Measurements from ENCODE around the gene STAMBP.
"Not testable (repeated sequence)": the region's sequence is repeated elsewhere in the genome, so short reads cannot be mapped to it uniquely, and the experiment has no call there.

The STAMBP gene

GRCh38 chr2:73887596-73888353, 59.0 kb downstream of the STAMBP start:
- DNase-seq (ENCODE audit: low spot score) = not testable (repeated sequence)

- DNase-seq (ENCODE audit: low spot score) = no peak
These were observed 59.6 kb downstream of the STAMBP start for GRCh38 chr2:73888388-73888787.

- no peak for DNase-seq (ENCODE audit: low spot score)
These were observed 60.4 kb downstream of the STAMBP start for GRCh38 chr2:73889206-73889605.

GRCh38 chr2:73890301-73891092, 61.7 kb downstream of the STAMBP start:
- no peak for DNase-seq (ENCODE audit: low spot score)

- DNase-seq (ENCODE audit: low spot score) = no peak
These were observed 62.6 kb downstream of the STAMBP start for GRCh38 chr2:73891276-73891901.

GRCh38 chr2:73892631-73893329, 64.0 kb downstream of the STAMBP start, which contains the start of gene ACTG2:
TSS of gene ACTG2 (plus strand) at chr2:73893008. CDS start at chr2:73901312, 8,304 bp downstream.
- no peak for DNase-seq (ENCODE audit: low spot score)

GRCh38 chr2:73893764-73894474, 65.2 kb downstream of the STAMBP start:
- no peak for DNase-seq (ENCODE audit: low spot score)

GRCh38 chr2:73894475-73894850, 65.7 kb downstream of the STAMBP start:
- DNase-seq (ENCODE audit: low spot score) = no peak

- no peak for DNase-seq (ENCODE audit: low spot score)
These were observed 66.1 kb downstream of the STAMBP start for GRCh38 chr2:73894877-73895276.

- no peak for DNase-seq (ENCODE audit: low spot score)
These were observed 66.7 kb downstream of the STAMBP start for GRCh38 chr2:73895473-73895872.

GRCh38 chr2:73896362-73897239, 67.8 kb downstream of the STAMBP start:
- DNase-seq (ENCODE audit: low spot score) = no peak

- no peak for DNase-seq (ENCODE audit: low spot score)
These were observed 68.5 kb downstream of the STAMBP start for GRCh38 chr2:73897240-73897583.

GRCh38 chr2:73897934-73898333, 69.2 kb downstream of the STAMBP start:
- no peak for DNase-seq (ENCODE audit: low spot score)

GRCh38 chr2:73899801-73900336, 71.1 kb downstream of the STAMBP start:
- DNase-seq (ENCODE audit: low spot score) = no peak

GRCh38 chr2:73901143-73901542, 72.4 kb downstream of the STAMBP start:
- no peak for DNase-seq (ENCODE audit: low spot score)

- DNase-seq (ENCODE audit: low spot score) = no peak
These were observed 73.5 kb downstream of the STAMBP start for GRCh38 chr2:73902284-73902683.

- DNase-seq (ENCODE audit: low spot score) = no peak
These were observed 74.6 kb downstream of the STAMBP start for GRCh38 chr2:73903313-73903712.

GRCh38 chr2:73903949-73904613, 75.3 kb downstream of the STAMBP start:
- not testable (repeated sequence) for DNase-seq (ENCODE audit: low spot score)

- DNase-seq (ENCODE audit: low spot score) = no peak
These were observed 76.2 kb downstream of the STAMBP start for GRCh38 chr2:73904952-73905351.
